GM12875 (cell line): ENCODE measurements around the gene PTPN20.

Source experiments
- H3K4me3 ChIP-seq: one replicate; pipeline ENCODE4 v1.5.1; 2011; ENCODE audit warnings: low read depth, low read length, control low read depth
- TF ChIP-seq, protein P1 (sequence below): IDR thresholded peaks from 2 replicates; pipeline ENCODE4 v1.5.1; 2011; ENCODE audit warnings: low read depth, mild to moderate bottlenecking, control low read depth, inconsistent platforms, low read length, moderate library complexity, borderline replicate concordance; ENCODE audit not compliant: insufficient read depth

Gene PTPN20

DNA sequence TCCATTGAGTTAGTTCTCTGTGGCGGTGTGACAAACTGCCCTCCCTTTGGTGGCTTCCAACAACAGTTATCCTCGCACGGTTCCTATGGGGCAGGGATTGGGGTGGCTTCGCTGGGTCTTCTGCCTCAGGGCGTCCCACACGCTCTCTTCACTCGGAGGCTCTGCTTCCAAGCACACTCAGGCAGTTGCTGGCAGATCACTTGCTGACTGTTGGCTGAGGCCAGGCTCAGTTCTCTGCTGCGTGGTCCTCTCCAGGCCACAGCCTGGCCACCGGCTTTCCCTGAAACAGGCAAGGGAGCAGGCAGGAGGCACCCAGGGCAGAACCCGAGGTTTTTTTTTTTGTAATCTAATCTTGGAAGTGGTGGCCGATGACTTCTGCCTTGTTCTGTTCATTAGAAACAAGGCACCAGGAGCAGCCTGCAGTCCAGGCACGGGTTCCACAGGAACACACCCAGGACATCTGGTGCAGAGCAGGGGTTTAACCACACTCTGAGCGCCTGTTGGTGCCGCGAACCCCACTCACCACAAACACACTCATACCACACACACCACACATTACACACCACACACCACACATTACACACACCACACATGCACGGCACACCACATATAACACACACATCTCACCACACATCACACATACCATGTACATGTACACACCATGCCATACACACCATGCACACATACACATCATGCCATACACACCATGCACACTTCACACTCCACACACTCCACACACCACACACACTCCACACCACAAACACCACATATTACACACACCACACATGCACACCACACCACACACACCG lies 112.2 kb downstream of the PTPN20 start:
- no peak overlapping the region for H3K4me3 ChIP-seq
- TF ChIP-seq, protein P1, sequence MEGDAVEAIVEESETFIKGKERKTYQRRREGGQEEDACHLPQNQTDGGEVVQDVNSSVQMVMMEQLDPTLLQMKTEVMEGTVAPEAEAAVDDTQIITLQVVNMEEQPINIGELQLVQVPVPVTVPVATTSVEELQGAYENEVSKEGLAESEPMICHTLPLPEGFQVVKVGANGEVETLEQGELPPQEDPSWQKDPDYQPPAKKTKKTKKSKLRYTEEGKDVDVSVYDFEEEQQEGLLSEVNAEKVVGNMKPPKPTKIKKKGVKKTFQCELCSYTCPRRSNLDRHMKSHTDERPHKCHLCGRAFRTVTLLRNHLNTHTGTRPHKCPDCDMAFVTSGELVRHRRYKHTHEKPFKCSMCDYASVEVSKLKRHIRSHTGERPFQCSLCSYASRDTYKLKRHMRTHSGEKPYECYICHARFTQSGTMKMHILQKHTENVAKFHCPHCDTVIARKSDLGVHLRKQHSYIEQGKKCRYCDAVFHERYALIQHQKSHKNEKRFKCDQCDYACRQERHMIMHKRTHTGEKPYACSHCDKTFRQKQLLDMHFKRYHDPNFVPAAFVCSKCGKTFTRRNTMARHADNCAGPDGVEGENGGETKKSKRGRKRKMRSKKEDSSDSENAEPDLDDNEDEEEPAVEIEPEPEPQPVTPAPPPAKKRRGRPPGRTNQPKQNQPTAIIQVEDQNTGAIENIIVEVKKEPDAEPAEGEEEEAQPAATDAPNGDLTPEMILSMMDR = no peak

DNA sequence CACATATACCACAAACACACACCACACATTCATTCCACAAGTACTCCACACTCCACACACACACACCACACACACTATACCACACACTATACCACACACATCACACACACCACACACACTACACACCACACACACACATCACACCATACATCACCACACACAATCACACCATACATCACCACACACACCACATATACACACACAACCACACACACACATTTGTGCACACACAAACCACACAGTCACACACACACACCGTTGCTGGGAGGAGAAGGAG lies 112.8 kb downstream of the PTPN20 start:
- H3K4me3 ChIP-seq = no peak overlapping the region
- TF ChIP-seq, protein P1 = no peak

DNA sequence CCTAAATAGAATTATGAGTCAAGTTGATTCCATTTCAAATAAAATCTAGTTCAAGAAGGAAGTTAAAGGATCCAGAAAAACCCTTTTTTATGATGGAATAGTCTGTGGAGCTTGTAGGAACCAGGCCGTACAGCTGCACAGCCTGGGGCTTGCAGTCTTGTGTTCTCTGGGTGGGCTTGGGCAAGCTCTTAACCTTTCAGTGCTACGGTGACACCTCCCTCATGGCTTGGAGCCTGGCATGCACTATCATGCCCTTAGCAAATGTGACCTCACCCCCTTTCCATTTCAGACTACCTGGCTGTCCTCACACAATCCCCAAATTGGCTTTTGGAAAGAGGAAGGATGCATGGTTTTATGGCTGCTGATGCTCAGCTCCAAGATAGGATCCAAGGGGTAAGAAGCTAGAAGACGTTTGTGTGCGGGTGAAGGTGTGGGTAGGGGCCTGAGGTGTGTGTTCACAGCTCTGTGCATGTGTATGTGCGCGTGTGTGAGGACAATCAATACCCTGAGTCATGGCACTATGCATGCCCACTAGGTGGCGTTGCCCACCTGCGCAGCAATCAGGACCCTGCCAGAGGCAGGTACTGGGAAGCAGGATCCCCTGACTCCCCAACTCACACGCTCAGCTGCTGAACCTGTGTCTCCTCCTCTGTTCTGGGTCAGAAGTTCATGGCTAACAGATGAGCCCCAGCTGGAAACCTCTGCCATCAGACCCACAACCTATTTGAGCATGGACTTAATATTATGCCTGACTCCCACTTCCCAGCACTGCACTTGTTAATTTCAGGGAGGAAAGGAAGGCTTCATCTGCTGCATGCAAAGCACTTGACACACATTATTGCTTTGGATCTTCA lies 113.4 kb downstream of the PTPN20 start:
- no peak overlapping the region for H3K4me3 ChIP-seq
- TF ChIP-seq, protein P1 = peak; percentile 95

DNA sequence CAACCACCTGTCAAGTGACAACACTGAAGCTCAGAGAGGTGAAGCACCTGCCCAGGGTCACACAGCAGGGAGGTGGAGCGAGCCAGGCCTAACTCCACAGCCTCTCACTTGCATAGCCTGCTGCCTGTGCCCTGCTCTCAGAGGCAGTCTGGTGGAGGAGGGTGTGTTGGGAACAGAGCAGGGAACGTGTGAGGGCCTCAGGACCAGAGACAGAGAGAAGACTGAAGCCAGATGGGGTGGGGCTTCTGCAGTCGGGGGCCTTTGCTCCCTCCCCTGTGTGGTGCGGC lies 114.0 kb downstream of the PTPN20 start:
- H3K4me3 ChIP-seq = no peak overlapping the region
- TF ChIP-seq, protein P1 = no peak

DNA sequence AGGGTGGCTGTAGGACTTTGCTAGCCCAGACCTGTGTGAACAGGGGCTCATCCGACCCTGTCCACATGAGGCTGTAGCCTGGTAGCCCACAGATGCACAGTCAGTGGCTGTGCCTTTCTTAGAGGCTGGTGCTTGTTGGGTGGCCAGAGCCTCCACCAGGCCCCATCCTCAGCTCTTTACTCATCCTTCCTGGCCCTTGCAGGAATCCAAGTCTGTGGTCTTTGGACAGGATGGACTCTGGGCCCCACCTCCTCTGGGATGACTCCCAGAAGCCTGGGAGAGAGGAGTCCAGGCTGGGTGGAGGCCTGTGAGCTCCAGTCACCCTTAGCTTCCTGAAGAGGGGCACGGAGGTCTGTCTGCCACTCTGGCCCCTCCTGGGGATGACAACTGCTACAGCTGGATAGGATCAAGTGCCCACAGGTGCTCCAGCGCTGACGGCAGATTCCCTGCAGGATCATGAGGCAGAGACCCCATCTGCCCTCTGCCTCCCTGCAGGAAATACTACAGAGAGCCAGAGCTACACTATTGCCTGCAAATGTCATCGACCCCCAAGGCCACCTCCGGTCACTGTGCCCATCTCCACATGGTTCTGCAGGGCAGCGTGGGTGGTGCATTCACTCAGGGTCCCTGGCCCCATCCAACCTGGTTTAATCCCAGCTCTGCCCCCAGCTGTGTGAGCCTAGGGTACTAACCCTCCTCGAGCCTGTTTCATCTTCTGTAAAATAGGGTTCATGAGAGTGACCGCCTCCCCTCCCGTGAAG lies 114.5 kb downstream of the PTPN20 start:
- no peak overlapping the region for H3K4me3 ChIP-seq
- TF ChIP-seq, protein P1 = no peak

DNA sequence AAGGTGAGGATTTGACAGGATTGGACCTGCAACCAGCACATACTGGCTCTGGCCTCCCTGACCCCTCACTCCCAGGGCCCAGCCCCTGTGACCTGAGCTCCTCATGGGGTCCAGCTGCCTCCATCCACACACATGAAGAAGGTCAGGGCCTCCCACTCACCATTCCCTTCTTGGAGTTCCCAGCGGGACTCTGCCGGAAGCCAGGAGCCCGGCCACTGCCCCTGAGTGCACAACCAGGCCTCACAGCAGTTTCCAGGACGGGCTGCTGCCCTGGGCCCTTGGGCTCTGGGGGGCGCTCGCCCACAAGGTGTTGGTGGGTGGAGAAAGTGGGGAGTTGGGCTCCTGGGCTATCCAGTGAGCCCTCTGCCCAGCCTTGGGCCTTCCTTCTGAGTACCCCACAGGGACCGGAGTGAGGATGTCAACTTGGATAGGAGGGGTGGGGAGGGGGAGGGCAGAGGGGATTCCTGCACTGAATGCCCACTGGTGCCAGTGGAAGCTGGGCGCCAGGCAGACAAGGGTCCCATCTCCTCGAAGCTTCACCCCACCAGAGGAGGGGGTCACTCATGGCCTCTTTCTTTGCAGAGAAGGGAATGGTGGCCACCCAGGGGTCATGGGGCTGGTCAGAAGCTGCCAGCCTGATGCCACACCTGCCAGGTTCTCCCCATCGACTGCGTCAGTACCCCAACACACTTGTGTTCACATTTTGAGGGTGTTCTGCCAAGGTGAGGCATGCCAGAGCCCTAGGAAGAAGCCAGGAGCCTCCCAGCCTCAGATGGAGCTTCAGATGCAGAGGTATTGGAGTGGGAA lies 115.3 kb downstream of the PTPN20 start:
- TF ChIP-seq, protein P1 = no peak
- no peak overlapping the region for H3K4me3 ChIP-seq
